HG02798 (cell line): ENCODE measurements around the gene UAP1.
A peak's percentile ranks its signal among the peaks of the same experiment; 100 is the strongest.

Experiments
- ATAC-seq: cut with Tn5 transposase; IDR thresholded peaks from one replicate; pipeline ENCODE4 v1.9.1; 2021; ENCODE audit warnings: mild to moderate bottlenecking; ENCODE audit not compliant: unreplicated experiment, poor library complexity

Gene UAP1

GRCh38 chr1:162561616-162562469 lies at the start of gene UAP1:
Gene UAP1, plus strand, starts transcription at chr1:162561722. Its CDS starts 4,347 bp downstream, at chr1:162566069.
- ATAC-seq = peak; percentile 34

- no peak for ATAC-seq
Observed at GRCh38 chr1:162527314-162527713, 34.2 kb upstream of the UAP1 start.

- ATAC-seq = peak; percentile 98
Observed at GRCh38 chr1:162530307-162530987, 31.1 kb upstream of the UAP1 start.

GRCh38 chr1:162530988-162531319 lies 30.6 kb upstream of the UAP1 start:
- no peak for ATAC-seq

- ATAC-seq = no peak
Observed at GRCh38 chr1:162535501-162535900, 26.0 kb upstream of the UAP1 start.

- no peak for ATAC-seq
Observed at GRCh38 chr1:162536511-162536910, 25.0 kb upstream of the UAP1 start.

- no peak for ATAC-seq
Observed at GRCh38 chr1:162537216-162537615, 24.3 kb upstream of the UAP1 start.

GRCh38 chr1:162538815-162539431 lies 22.6 kb upstream of the UAP1 start:
- ATAC-seq = no peak

GRCh38 chr1:162541619-162542141 lies 19.8 kb upstream of the UAP1 start:
- ATAC-seq = no peak

GRCh38 chr1:162543228-162543627 lies 18.3 kb upstream of the UAP1 start:
- no peak for ATAC-seq

GRCh38 chr1:162548170-162548569 lies 13.4 kb upstream of the UAP1 start:
- ATAC-seq = no peak

GRCh38 chr1:162549001-162549400 lies 12.5 kb upstream of the UAP1 start:
- ATAC-seq = no peak

GRCh38 chr1:162550925-162551324 lies 10.6 kb upstream of the UAP1 start:
- no peak for ATAC-seq

- ATAC-seq = no peak
Observed at GRCh38 chr1:162551969-162552683, 9.4 kb upstream of the UAP1 start.

- no peak for ATAC-seq
Observed at GRCh38 chr1:162552684-162553252, 8.8 kb upstream of the UAP1 start.

GRCh38 chr1:162554258-162554657 lies 7.3 kb upstream of the UAP1 start:
- ATAC-seq = no peak

GRCh38 chr1:162557536-162557935 lies 4.0 kb upstream of the UAP1 start:
- no peak for ATAC-seq

- ATAC-seq = no peak
Observed at GRCh38 chr1:162560303-162561036, 1.1 kb upstream of the UAP1 start.

- ATAC-seq = peak; percentile 93
Observed at GRCh38 chr1:162561037-162561615, 396 bp upstream of the UAP1 start.
